GM10266 (cell line): ENCODE measurements around the gene GALNT14.

Experiments used
- DNase-seq: peaks from one replicate; pipeline ENCODE4 v3.0.0; 2012; ENCODE audit errors: extremely low spot score
- TF ChIP-seq, protein P1 (sequence below): IDR thresholded peaks from 2 replicates; pipeline ENCODE4 v1.5.1; 2012; ENCODE audit warnings: mild to moderate bottlenecking, low read depth; ENCODE audit not compliant: control insufficient read depth, insufficient read depth; ENCODE audit errors: missing control alignments

GALNT14 gene

DNA sequence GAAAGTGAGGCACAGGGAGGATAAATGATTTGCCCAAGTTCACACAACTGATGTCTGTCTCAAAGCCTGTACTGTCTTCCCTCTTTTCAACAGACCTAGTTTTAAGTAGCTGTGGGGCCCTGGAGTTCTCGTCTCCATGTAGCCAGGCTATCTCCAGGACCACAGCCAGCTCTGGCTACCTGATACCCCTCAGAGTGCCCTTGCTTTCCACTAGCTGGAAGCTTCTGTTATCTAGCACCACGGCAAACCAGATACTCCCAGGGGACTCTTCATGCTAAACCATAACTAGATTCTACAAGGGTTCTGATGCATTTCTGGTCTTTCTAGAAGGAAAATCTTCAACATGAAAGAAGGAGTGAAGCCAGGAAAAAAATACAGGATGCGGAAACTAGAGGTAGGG lies 137.3 kb downstream of the GALNT14 start:
- TF ChIP-seq, protein P1, sequence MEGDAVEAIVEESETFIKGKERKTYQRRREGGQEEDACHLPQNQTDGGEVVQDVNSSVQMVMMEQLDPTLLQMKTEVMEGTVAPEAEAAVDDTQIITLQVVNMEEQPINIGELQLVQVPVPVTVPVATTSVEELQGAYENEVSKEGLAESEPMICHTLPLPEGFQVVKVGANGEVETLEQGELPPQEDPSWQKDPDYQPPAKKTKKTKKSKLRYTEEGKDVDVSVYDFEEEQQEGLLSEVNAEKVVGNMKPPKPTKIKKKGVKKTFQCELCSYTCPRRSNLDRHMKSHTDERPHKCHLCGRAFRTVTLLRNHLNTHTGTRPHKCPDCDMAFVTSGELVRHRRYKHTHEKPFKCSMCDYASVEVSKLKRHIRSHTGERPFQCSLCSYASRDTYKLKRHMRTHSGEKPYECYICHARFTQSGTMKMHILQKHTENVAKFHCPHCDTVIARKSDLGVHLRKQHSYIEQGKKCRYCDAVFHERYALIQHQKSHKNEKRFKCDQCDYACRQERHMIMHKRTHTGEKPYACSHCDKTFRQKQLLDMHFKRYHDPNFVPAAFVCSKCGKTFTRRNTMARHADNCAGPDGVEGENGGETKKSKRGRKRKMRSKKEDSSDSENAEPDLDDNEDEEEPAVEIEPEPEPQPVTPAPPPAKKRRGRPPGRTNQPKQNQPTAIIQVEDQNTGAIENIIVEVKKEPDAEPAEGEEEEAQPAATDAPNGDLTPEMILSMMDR, result no peak
- no peak for DNase-seq

DNA sequence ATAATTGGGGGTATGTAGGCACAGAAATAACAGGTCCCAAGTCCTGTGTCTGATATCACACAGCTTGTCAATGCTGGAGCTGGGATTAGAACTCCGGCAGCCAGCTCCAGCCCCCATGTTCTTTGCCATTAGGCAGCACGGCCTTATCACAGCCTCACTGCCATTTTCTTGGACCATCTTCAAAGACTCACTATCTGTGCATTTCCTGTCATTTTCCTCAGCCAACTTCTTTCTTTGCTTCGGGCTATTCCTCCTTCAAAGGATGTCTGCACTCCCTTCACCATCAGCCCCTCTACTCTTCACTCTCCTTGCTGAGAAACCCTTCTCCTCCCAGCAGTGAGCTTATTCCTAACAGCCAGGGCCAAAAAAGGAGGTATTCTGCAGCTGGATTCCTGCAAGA lies 139.6 kb downstream of the GALNT14 start:
- TF ChIP-seq, protein P1, result no peak
- no peak for DNase-seq

DNA sequence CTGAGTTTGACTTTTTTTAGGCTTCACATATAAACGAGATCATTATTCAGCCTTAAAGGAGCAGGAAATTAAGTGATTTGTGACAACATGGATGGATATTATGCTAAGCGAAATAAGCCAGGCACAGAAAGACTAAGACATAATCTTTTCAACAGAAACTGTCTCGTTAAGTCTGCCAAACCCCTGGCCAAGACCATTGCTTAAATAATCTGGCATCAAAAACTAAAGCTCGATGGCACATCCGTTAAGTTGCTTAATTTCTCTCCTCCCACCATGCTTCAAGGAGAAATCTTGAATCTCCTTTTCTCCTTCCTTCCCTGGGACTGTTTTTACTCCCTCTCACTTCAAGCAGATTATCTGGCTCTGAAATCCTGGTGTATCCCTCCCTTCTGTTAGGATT lies 140.3 kb downstream of the GALNT14 start:
- no peak for DNase-seq
- TF ChIP-seq, protein P1, result no peak

DNA sequence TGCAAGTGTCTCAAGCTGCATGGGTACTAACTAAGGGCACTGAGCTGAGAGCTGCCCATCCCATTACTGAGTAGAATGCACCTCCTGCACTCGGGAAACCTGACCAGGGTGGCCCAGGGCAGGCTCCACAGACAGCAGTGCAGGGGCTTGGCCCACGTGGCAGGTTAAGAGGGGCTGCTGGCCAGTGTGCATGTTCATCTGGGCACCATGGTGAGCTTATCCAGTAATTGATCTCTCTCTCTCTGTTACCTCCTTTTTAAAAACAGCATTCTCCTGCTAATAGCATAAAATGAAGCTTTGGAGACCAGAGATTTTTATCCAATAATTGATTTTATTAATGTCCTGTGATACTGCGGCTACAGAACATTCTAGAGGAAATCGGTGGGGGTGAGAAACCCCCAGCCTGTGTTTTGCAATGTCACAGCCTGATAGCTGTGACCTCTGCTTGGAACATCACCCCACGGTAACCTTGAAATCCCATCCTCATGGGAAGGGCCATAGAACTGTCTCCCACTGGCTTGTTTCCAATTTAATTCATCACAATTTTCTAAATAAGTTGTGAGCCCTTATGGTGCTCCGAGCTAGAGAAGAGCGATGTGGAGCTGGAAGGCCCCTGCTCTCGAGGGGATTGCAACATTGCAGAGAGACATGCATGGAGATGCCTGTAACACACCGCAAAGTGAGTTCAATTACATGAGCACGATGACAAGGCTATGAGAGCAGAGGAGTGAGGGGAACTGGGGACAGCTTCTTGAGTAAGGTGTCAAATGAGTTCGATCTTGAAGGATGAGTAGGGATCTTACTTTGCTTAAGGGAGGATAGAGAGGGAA lies 143.8 kb downstream of the GALNT14 start:
- no peak for DNase-seq
- TF ChIP-seq, protein P1, result no peak

DNA sequence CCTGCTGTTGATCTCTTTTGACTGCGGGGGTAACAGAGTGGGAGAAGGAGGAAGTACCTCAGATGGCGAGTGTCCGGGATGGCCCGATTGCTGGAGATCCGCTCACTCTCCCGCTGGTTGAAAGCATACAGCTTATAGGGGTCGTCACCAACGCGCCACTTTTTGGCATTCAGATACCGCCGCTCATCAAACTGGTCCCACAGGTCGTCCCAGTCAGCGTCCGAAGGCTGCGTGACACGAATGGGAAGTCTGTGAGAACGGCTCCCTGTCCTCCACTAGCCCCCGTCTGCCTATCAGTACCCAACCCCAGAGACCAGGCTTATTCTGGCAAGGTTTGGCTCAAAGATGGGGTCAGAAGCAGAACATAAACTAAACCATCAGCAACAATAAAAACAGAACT lies 145.5 kb downstream of the GALNT14 start:
- no peak for DNase-seq
- TF ChIP-seq, protein P1, result no peak

DNA sequence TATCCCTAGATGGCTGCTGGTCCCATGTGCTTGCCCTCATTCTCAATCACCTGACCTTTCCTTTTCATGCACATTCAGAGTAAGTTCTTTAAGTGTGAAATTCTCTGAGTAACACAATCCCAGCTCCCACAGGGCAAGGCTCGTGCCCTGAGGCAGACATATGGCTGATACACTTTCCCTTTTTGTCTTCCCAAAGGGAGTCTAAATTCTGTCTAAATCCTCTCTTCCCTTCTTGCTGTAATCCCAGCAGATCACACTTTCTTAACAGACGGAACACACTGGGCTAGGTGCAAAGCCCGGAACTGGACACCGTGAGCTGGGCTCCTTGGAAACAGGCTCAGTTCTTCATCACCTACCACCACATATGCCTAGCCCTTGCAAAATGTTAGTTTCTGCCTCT lies 147.6 kb downstream of the GALNT14 start:
- TF ChIP-seq, protein P1, result no peak
- DNase-seq, result no peak

DNA sequence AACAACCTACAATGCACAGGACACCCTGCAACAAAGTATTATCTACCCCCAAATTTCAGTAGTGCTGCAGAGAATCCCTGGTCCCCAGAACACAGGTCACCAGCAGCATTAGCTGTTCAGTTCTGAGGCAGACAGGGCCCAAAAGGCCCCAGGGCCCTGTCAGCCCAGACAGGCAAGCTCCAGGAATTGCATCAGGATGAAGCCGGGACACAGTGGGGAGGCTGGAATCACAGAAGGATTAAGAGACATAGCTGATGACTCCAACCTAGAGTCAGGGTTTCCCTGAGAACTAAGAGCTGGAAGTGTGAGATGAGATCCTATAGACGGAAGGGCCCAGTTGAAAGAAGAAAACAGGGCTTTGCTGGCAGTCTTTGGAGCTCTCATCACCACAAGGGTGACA lies 148.1 kb downstream of the GALNT14 start:
- DNase-seq, result no peak
- TF ChIP-seq, protein P1, result no peak
